Measurements from ENCODE around the gene ENTHD1.

The ENTHD1 gene

GRCh38 chr22:39710380-39711150 lies 183.0 kb downstream of the ENTHD1 start:
- DNase-seq, result no peak

- no peak for DNase-seq
Measured at GRCh38 chr22:39707816-39708215, 185.7 kb downstream of the ENTHD1 start.

- no peak for DNase-seq
Measured at GRCh38 chr22:39707351-39707750, 186.2 kb downstream of the ENTHD1 start.

- no peak for DNase-seq
Measured at GRCh38 chr22:39706376-39707140, 187.0 kb downstream of the ENTHD1 start.

GRCh38 chr22:39705386-39705785 lies 188.2 kb downstream of the ENTHD1 start:
- DNase-seq, result no peak

GRCh38 chr22:39703928-39704639 lies 189.5 kb downstream of the ENTHD1 start:
- DNase-seq, result no peak

GRCh38 chr22:39703091-39703490 lies 190.5 kb downstream of the ENTHD1 start:
- DNase-seq, result no peak

GRCh38 chr22:39700565-39700964 lies 193.0 kb downstream of the ENTHD1 start:
- DNase-seq, result no peak

GRCh38 chr22:39699631-39700360 lies 193.8 kb downstream of the ENTHD1 start:
- DNase-seq, result no peak

- DNase-seq, result no peak
Measured at GRCh38 chr22:39697790-39698430, 195.7 kb downstream of the ENTHD1 start.

- no peak for DNase-seq
Measured at GRCh38 chr22:39693943-39694500, 199.5 kb downstream of the ENTHD1 start.
